Prostate gland (tissue), 2 donors: ENCODE results near the gene PDZD7.

Experiments used
- POLR2A ChIP-seq: fragments of 450-650 bp; IDR thresholded peaks from one replicate; pipeline ENCODE4 v1.6.1; 2016; ENCODE audit warnings: antibody characterized with exemption, mild to moderate bottlenecking
- POLR2AphosphoS5 ChIP-seq: sonication (generic); formaldehyde crosslinking; IDR thresholded peaks from one replicate; pipeline ENCODE4 v1.6.1; 2017; ENCODE audit warnings: antibody characterized with exemption
- TF ChIP-seq, protein P1 (sequence below), 4 experiments: fragments of 200-600 bp in 2 of 4; fragments of 450-650 bp in 2 of 4; sonication (generic) in 2 of 4; IDR thresholded peaks; 1 replicate in 3 of 4; 2 replicates in 1 of 4; pipeline ENCODE4 v1.5.1; 2016 to 2019; ENCODE audit warnings: antibody characterized with exemption in 4 of 4, mild to moderate bottlenecking in 2 of 4, moderate library complexity in 2 of 4

DNA sequence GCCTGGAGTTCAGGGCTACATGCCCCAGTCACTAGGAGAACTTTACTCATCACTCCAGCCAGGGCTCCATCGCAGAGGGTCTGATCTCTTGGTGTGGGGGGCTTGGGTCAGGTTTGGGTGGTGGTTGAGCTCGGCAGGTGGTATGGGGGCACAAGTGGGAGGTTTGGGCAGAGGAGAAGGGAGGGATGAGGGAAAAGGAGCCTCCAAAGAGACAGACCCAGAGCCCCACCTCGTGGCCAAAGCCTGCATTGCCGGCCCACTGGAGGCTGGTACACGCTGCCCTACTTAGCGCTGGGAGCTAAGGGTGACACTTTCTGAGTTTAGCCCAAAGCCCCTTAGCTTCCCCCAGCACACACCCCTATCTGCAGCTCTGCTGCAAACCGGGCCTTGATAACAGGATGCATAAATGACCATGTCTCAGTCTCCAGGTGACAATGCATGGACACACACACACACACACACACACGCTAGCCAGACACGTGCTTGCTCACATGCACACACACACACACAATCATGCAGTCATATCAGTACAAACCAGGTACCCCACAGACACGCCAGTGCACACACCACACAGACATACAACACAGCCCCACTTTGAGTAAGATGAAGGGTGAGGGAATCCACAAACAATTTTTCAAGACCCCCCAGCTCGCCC, 16.6 kb downstream of the PDZD7 start:
- TF ChIP-seq, protein P1, sequence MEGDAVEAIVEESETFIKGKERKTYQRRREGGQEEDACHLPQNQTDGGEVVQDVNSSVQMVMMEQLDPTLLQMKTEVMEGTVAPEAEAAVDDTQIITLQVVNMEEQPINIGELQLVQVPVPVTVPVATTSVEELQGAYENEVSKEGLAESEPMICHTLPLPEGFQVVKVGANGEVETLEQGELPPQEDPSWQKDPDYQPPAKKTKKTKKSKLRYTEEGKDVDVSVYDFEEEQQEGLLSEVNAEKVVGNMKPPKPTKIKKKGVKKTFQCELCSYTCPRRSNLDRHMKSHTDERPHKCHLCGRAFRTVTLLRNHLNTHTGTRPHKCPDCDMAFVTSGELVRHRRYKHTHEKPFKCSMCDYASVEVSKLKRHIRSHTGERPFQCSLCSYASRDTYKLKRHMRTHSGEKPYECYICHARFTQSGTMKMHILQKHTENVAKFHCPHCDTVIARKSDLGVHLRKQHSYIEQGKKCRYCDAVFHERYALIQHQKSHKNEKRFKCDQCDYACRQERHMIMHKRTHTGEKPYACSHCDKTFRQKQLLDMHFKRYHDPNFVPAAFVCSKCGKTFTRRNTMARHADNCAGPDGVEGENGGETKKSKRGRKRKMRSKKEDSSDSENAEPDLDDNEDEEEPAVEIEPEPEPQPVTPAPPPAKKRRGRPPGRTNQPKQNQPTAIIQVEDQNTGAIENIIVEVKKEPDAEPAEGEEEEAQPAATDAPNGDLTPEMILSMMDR (IDR thresholded peaks at IDR 0.05), result peak; percentile 83 to 94 (median 90)
- TF ChIP-seq POLR2AphosphoS5 (peak; percentile 10), POLR2A (no peak)
